ENCODE measurements around the gene DACT1. TPM values are rescaled to one million over a fixed set of nuclear protein-coding genes. Genes with fewer than 3 reads are reported as not detected.

Gene DACT1
- total and polyA plus RNA-seq, 10 of the 15 experiments (the other 5 are each of a cell fraction or from before 2014, with no cell fraction given) = 0.13 to 2.9 (median 0.91) TPM

- TF ChIP-seq, protein P1, sequence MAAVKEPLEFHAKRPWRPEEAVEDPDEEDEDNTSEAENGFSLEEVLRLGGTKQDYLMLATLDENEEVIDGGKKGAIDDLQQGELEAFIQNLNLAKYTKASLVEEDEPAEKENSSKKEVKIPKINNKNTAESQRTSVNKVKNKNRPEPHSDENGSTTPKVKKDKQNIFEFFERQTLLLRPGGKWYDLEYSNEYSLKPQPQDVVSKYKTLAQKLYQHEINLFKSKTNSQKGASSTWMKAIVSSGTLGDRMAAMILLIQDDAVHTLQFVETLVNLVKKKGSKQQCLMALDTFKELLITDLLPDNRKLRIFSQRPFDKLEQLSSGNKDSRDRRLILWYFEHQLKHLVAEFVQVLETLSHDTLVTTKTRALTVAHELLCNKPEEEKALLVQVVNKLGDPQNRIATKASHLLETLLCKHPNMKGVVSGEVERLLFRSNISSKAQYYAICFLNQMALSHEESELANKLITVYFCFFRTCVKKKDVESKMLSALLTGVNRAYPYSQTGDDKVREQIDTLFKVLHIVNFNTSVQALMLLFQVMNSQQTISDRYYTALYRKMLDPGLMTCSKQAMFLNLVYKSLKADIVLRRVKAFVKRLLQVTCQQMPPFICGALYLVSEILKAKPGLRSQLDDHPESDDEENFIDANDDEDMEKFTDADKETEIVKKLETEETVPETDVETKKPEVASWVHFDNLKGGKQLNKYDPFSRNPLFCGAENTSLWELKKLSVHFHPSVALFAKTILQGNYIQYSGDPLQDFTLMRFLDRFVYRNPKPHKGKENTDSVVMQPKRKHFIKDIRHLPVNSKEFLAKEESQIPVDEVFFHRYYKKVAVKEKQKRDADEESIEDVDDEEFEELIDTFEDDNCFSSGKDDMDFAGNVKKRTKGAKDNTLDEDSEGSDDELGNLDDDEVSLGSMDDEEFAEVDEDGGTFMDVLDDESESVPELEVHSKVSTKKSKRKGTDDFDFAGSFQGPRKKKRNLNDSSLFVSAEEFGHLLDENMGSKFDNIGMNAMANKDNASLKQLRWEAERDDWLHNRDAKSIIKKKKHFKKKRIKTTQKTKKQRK (IDR thresholded peaks at IDR 0.05; ENCODE audit: low read depth, low read length) = no peak
- no peak for TF ChIP-seq HDAC6 (IDR thresholded peaks at IDR 0.05; ENCODE audit: unreplicated experiment)
- no peak for TF ChIP-seq MYB (IDR thresholded peaks at IDR 0.05; ENCODE audit: borderline replicate concordance, low read depth, low read length)
- no peak for TF ChIP-seq SRF (IDR thresholded peaks at IDR 0.05; ENCODE audit: low read depth in 2 of 2, low read length in 2 of 2)
- TF ChIP-seq RAD51 (IDR thresholded peaks at IDR 0.05) = no peak
- no peak for TF ChIP-seq SPI1 (IDR thresholded peaks at IDR 0.05; ENCODE audit: borderline replicate concordance, insufficient read depth, low read depth, low read length)
- no peak for TF ChIP-seq TCF3 (IDR thresholded peaks at IDR 0.05; ENCODE audit: borderline replicate concordance, insufficient read depth, low read depth, low read length)
- no peak for TF ChIP-seq TARDBP (IDR thresholded peaks at IDR 0.05; ENCODE audit: borderline replicate concordance)
- TF ChIP-seq ZSCAN29 (IDR thresholded peaks at IDR 0.05) = no peak
- no peak for TF ChIP-seq ASH2L (IDR thresholded peaks at IDR 0.05; ENCODE audit: borderline replicate concordance, low read depth)
- TF ChIP-seq BACH1 (IDR thresholded peaks at IDR 0.05; ENCODE audit: borderline replicate concordance) = peak; percentile 43; the same call in 1 of the 2 replicates
- peak; percentile 49; the same call in 1 of the 2 replicates for TF ChIP-seq POLR2A (IDR thresholded peaks at IDR 0.05; ENCODE audit: low read depth, low read length)
- no peak for TF ChIP-seq ETV6 (conservative IDR thresholded peaks at IDR 0.05 in 1 of 2, IDR thresholded peaks at IDR 0.05 in 1 of 2; ENCODE audit: borderline replicate concordance in 1 of 2, low read depth in 1 of 2)
- no peak for TF ChIP-seq PBX3 (IDR thresholded peaks at IDR 0.05; ENCODE audit: insufficient replicate concordance, low read depth, low read length)
- no peak for TF ChIP-seq PML (IDR thresholded peaks at IDR 0.05; ENCODE audit: low read length)
- TF ChIP-seq CBX3 (IDR thresholded peaks at IDR 0.05; ENCODE audit: borderline replicate concordance, low read depth) = no peak
- no peak for TF ChIP-seq EP300 (IDR thresholded peaks at IDR 0.05; ENCODE audit: borderline replicate concordance in 1 of 2, control insufficient read depth in 1 of 2, low read depth in 2 of 2, low read length in 2 of 2)
- no peak for TF ChIP-seq STAT1 (conservative IDR thresholded peaks at IDR 0.05)
- TF ChIP-seq HDGF (IDR thresholded peaks at IDR 0.05) = no peak
- TF ChIP-seq, protein P2, sequence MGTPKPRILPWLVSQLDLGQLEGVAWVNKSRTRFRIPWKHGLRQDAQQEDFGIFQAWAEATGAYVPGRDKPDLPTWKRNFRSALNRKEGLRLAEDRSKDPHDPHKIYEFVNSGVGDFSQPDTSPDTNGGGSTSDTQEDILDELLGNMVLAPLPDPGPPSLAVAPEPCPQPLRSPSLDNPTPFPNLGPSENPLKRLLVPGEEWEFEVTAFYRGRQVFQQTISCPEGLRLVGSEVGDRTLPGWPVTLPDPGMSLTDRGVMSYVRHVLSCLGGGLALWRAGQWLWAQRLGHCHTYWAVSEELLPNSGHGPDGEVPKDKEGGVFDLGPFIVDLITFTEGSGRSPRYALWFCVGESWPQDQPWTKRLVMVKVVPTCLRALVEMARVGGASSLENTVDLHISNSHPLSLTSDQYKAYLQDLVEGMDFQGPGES (IDR thresholded peaks at IDR 0.05) = no peak
- TF ChIP-seq SMAD5 (IDR thresholded peaks at IDR 0.05; ENCODE audit: low read depth) = no peak
- TF ChIP-seq ZZZ3 (IDR thresholded peaks at IDR 0.05; ENCODE audit: control insufficient read depth, insufficient read length, low read depth) = no peak
- TF ChIP-seq, protein P3, sequence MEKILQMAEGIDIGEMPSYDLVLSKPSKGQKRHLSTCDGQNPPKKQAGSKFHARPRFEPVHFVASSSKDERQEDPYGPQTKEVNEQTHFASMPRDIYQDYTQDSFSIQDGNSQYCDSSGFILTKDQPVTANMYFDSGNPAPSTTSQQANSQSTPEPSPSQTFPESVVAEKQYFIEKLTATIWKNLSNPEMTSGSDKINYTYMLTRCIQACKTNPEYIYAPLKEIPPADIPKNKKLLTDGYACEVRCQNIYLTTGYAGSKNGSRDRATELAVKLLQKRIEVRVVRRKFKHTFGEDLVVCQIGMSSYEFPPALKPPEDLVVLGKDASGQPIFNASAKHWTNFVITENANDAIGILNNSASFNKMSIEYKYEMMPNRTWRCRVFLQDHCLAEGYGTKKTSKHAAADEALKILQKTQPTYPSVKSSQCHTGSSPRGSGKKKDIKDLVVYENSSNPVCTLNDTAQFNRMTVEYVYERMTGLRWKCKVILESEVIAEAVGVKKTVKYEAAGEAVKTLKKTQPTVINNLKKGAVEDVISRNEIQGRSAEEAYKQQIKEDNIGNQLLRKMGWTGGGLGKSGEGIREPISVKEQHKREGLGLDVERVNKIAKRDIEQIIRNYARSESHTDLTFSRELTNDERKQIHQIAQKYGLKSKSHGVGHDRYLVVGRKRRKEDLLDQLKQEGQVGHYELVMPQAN (conservative IDR thresholded peaks at IDR 0.05) = peak; percentile 63; the same call in 1 of the 2 replicates
Observed at GRCh38 chr14:58637391-58638230, at the start of gene DACT1 (continued).
